ACC112 (cell line): ENCODE results near the gene SNN.

ENCODE experiments used
- H2AFZ ChIP-seq: fragments of 200-600 bp; sonication (generic); one replicate; pipeline ENCODE4 v1.6.0; 2017; ENCODE audit warnings: antibody characterized with exemption, low read length; ENCODE audit not compliant: unreplicated experiment
- H3K27ac ChIP-seq: fragments of 200-600 bp; sonication (generic); 2 replicates; pipeline ENCODE4 v1.5.1; 2014; ENCODE audit warnings: low read depth, mild to moderate bottlenecking, antibody characterized with exemption, low read length, moderate library complexity
- H3K27me3 ChIP-seq: fragments of 200-600 bp; sonication (generic); 2 replicates; pipeline ENCODE4 v1.6.1; 2014; ENCODE audit warnings: mild to moderate bottlenecking, antibody characterized with exemption, low read length, moderate library complexity, mixed read lengths; ENCODE audit not compliant: insufficient read depth
- H3K36me3 ChIP-seq: fragments of 200-600 bp; sonication (generic); 2 replicates; pipeline ENCODE4 v1.6.1; 2016; ENCODE audit warnings: mild to moderate bottlenecking, antibody characterized with exemption, low read length, moderate library complexity, mixed read lengths; ENCODE audit not compliant: insufficient read depth
- H3K4me1 ChIP-seq: fragments of 200-600 bp; sonication (generic); one replicate; pipeline ENCODE4 v1.6.1; 2016; ENCODE audit warnings: low read length, mixed read lengths; ENCODE audit not compliant: insufficient read depth, unreplicated experiment, control insufficient read depth
- H3K4me3 ChIP-seq: fragments of 200-600 bp; sonication (generic); 2 replicates; pipeline ENCODE4 v1.5.1; 2014; ENCODE audit warnings: mild to moderate bottlenecking, low read depth, low read length
- H3K79me2 ChIP-seq: fragments of 200-600 bp; sonication (generic); one replicate; pipeline ENCODE4 v1.6.0; 2016; ENCODE audit warnings: low read length; ENCODE audit not compliant: control insufficient read depth, unreplicated experiment, insufficient read depth

Gene SNN

DNA sequence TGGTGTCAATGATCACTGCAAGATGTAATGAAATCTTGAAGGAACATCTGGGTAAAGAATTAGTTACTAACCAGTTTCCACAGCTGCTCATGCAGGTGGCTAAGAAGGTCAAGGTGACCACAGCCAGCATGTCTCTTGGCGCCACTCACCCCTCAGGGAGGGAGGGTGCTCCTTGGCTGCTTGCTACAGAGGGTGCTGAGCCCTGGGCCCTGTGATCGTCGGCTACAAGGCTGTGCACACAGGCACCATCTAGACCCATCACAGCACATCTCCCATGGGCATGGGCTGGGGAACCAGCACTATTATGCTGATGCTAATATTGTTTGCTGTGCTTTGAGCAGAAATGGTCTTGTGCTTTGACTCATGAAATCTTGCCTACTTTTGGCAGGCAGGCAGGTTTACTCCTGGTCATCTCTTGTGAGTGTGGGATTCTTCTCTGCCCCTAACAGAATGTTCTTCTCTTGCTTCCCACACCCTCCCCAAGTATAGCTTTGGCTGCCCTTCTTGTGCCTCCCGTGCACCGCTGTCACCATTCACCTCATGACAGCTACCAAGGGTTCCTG is 38.0 kb downstream of the SNN start:
- H3K4me1 ChIP-seq = peaks cover 11% of the 10 kb centered on the region

DNA sequence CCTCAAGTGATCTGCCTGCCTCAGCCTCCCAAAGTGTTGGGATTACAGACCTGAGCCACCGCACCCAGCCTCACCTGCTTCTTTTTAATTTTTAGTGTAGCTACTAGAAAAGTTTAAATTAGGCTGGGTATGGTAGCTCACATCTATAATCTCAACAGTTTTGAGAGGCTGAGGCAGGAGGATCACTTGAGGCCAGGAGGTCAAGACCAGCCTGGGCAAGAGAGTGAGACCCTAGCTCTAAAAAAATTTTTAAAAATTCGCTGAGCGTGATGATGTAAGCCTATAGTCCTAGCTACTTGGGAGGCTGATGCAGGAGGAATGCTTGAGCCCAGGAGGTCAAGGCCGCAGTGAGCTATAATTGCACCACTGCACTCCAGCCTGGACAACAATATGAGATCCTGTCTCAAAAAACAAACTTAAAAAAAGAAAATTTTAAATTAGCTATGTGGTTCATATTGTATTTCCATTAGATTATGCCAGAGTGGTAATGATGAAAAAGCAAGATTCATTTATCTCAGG is 39.5 kb downstream of the SNN start:
- no peak overlapping the region for H3K4me3 ChIP-seq
- no peak overlapping the region for H2AFZ ChIP-seq
- peak overlapping the region; percentile 59 for H3K27ac ChIP-seq
- H3K4me1 ChIP-seq = peaks cover 11% of the 10 kb centered on the region
- no peaks in the 10 kb centered on the region for H3K27me3 ChIP-seq
- peaks cover 4% of the 10 kb centered on the region for H3K36me3 ChIP-seq
- H3K79me2 ChIP-seq = no peaks in the 10 kb centered on the region

More for the DNA sequence above, 38.0 kb downstream of the SNN start:
- no peak overlapping the region for H3K27ac ChIP-seq
- H3K36me3 ChIP-seq = peaks cover 4% of the 10 kb centered on the region
- H2AFZ ChIP-seq = no peak overlapping the region
- H3K4me3 ChIP-seq = no peak overlapping the region
- H3K79me2 ChIP-seq = no peaks in the 10 kb centered on the region
- no peaks in the 10 kb centered on the region for H3K27me3 ChIP-seq

GRCh38 chr16:11708421-11708820 is 40.2 kb downstream of the SNN start:
- peaks cover 11% of the 10 kb centered on the region for H3K4me1 ChIP-seq
- peaks cover 4% of the 10 kb centered on the region for H3K36me3 ChIP-seq
- H2AFZ ChIP-seq = no peak overlapping the region
- H3K27ac ChIP-seq = peak overlapping the region; percentile 59
- no peaks in the 10 kb centered on the region for H3K27me3 ChIP-seq
- H3K4me3 ChIP-seq = no peak overlapping the region
- H3K79me2 ChIP-seq = peaks cover 2% of the 10 kb centered on the region

DNA sequence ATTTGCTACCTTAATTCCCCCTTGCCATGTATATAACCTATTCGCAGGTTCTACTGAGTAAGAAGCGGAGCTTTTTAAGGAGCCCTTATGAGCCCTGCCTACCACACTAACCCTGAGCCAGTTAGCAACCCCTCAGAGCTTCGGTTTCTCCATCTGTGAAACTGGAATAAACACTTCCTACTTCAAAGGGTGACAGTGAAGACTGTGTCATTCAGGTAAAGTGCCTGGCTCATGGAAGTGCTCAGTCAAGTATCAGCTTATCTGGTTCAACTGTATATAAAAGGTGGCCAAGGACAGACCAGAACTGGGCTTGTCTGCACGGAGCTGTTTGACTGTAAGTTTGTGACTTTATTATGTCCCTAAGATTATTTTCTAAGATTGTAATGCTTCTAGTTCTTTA is 43.4 kb downstream of the SNN start:
- H3K79me2 ChIP-seq = peaks cover 3% of the 10 kb centered on the region
- no peaks in the 10 kb centered on the region; the same call in 1 of the 2 replicates for H3K36me3 ChIP-seq
- H3K4me3 ChIP-seq = no peak overlapping the region
- H3K27ac ChIP-seq = no peak overlapping the region
- H3K27me3 ChIP-seq = no peaks in the 10 kb centered on the region
- no peak overlapping the region for H2AFZ ChIP-seq
- peaks cover 11% of the 10 kb centered on the region for H3K4me1 ChIP-seq

- H3K79me2 ChIP-seq = peaks cover 3% of the 10 kb centered on the region
- no peaks in the 10 kb centered on the region; the same call in 1 of the 2 replicates for H3K36me3 ChIP-seq
Observed at GRCh38 chr16:11712122-11712521, 43.9 kb downstream of the SNN start.

DNA sequence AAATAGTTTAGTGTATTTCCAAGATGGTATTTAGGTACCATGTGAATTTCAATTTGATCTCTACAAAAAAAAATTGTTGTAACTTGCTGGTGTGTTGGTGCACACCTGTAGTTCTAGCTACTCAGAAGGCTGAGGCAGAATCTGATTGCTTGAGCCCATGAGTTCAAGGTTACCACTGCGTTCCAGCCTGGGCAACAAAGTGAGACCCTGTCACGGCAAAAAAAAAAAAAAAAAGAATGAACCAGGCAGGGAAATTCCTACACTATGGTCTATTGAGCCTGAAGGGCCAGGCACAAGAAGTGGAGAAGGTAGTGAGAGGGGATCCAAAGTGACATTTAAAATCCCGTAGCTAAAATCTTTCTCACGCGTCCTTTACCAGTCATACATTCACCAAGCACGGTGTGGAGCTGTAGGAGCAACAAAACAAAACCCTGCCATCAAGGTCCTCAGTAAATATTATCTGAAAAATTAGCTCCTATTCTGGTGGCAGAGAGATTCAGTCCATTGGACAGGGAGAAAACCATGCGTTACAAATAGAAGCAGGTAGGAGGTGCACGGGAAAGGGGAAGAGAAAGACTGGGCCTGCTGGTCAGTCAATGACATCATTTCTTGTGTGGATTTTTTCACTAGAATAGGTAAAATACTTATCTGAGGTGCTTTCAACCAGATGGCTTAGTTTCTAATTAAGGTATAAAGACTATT is 47.1 kb downstream of the SNN start:
- no peak overlapping the region for H2AFZ ChIP-seq
- no peaks in the 10 kb centered on the region for H3K4me1 ChIP-seq
- H3K27ac ChIP-seq = no peak overlapping the region
- peaks cover 5% of the 10 kb centered on the region; the same call in 1 of the 2 replicates for H3K36me3 ChIP-seq
- H3K4me3 ChIP-seq = no peak overlapping the region
- H3K79me2 ChIP-seq = peaks cover 3% of the 10 kb centered on the region
- no peaks in the 10 kb centered on the region for H3K27me3 ChIP-seq

More at GRCh38 chr16:11712122-11712521, 43.9 kb downstream of the SNN start:
- peaks cover 11% of the 10 kb centered on the region for H3K4me1 ChIP-seq
- no peak overlapping the region for H3K27ac ChIP-seq
- no peak overlapping the region for H2AFZ ChIP-seq
- H3K27me3 ChIP-seq = no peaks in the 10 kb centered on the region
- no peak overlapping the region for H3K4me3 ChIP-seq

DNA sequence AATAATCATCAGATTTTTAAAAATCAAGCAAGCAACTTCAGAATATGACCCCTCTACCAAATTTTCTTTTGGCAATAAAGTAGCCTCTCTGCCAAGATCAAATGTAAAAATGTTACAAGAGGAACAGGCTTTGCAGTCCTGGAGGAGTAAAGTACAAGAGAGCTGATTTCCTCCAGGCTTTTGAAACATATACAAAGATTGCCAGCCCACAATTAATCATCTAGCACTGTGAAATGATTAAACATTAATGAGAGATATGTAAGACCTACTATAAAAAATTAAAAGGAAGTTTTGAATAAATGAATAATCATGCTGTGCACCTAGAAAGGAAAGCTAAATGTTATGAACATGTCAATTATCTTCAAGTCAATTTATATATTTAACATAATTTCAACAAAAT is 48.1 kb downstream of the SNN start:
- Histone ChIP-seq H3K4me3 (no peak overlapping the region), H3K79me2 (peaks cover 3% of the 10 kb centered on the region), H3K27me3 (no peaks in the 10 kb centered on the region), H3K4me1 (no peaks in the 10 kb centered on the region), H2AFZ (no peak overlapping the region), H3K36me3 (peaks cover 8% of the 10 kb centered on the region; the same call in 1 of the 2 replicates), H3K27ac (no peak overlapping the region)

DNA sequence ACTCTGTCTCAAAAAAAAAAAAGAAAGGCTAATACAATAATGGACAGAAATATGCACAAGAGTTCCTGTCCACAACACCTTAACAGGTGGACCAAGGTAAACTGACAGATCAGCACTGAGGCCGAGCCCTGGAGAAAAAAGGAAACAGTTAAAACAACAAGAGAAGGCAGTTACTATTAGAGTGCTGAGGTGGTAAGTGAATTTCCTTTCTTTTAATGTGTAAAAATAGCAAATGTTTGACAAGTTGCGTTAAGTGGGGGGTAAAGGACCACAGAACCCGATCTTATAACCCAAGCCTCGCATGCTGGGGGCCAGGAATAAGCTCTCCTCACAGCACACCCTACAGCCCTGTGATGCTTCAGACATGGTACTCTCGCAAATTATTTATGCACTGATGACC is 49.6 kb downstream of the SNN start:
- Histone ChIP-seq H3K36me3 (peaks cover 8% of the 10 kb centered on the region; the same call in 1 of the 2 replicates), H3K27me3 (no peaks in the 10 kb centered on the region), H3K4me1 (no peaks in the 10 kb centered on the region), H3K79me2 (peaks cover 3% of the 10 kb centered on the region), H3K27ac (no peak overlapping the region), H2AFZ (no peak overlapping the region), H3K4me3 (no peak overlapping the region)

DNA sequence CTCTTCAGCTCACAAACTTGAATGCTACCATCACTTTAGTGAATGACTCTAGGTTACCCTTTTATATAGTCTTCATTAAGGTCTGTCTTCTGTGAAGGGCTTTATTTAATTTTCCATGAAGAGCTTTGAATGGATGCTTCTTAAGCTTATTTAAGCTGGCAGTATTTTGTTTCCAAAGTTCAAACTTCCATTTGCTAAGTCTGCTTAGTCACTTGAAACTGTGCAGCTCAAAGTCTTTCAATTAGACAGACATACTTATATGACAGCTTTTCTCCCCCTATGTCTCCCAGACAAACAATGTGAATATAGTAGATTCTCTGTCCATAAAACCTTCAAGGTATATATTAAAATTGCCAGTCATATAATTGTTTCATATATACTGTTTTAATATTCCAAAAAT is 50.9 kb downstream of the SNN start:
- no peaks in the 10 kb centered on the region for H3K27me3 ChIP-seq
- H3K27ac ChIP-seq = no peak overlapping the region
- no peaks in the 10 kb centered on the region for H3K4me1 ChIP-seq
- no peak overlapping the region for H3K4me3 ChIP-seq
- H2AFZ ChIP-seq = no peak overlapping the region
- H3K79me2 ChIP-seq = no peaks in the 10 kb centered on the region
- peaks cover 14% of the 10 kb centered on the region for H3K36me3 ChIP-seq

DNA sequence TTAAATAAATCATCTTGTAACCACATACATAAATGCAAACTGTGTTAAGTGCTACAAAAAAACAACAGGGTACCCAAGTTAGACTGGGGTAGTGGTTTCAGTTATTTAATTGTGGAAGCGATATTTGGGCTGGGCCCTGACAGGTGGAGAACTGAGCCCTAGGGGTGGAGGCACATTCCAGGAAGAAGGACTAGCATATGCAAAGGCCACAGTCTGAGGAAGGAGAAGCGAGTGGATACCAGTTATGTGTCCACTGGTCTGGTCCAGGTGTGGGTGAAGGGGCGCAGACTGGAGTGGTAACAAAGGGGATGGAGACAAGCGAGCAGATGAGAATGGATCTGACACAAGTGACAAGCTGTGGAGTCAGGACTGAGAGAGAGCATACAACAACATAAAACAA is 51.5 kb downstream of the SNN start:
- no peak overlapping the region for H3K4me3 ChIP-seq
- no peak overlapping the region for H3K27ac ChIP-seq
- no peaks in the 10 kb centered on the region for H3K27me3 ChIP-seq
- H3K79me2 ChIP-seq = no peaks in the 10 kb centered on the region
- H3K36me3 ChIP-seq = peaks cover 14% of the 10 kb centered on the region
- H3K4me1 ChIP-seq = no peaks in the 10 kb centered on the region
- no peak overlapping the region for H2AFZ ChIP-seq
